ENCODE measurements around the gene ATP1B3. TPM values are rescaled to one million over a fixed set of nuclear protein-coding genes. Genes with fewer than 3 reads are reported as not detected.
A peak's percentile ranks its signal among the peaks of the same experiment; 100 is the strongest.

The ATP1B3 gene
- total RNA-seq (100 to 1,000 TPM; 106 to 204 TPM), polyA plus RNA-seq (ENCODE audit: insufficient read length in 2 of 2) (100 to 1,000 TPM; 185 to 291 TPM)
- long read RNA-seq, donor 1, transcript ATP1B3-201 (7 exons, 1,811 nt), result major isoform, 72 of 95 reads
- long read RNA-seq, donor 1, transcript ATP1B3-204 (8 exons, 1,708 nt), result minor isoform, 7 of 95 reads
- long read RNA-seq, donor 1, partial matches to known transcripts, result 7 of 95 reads
- long read RNA-seq, donor 1, other reads (novel, unspliced or antisense), result 6 of 95 reads
- long read RNA-seq, donor 2, transcript ATP1B3-201 (7 exons, 1,811 nt), result major isoform, 28 of 29 reads
- long read RNA-seq, donor 2, partial matches to known transcripts, result 0 of 29 reads
- long read RNA-seq, donor 2, other reads (novel, unspliced or antisense), result 0 of 29 reads
- long read RNA-seq, donor 3, transcript ATP1B3-201 (7 exons, 1,811 nt), result major isoform, 40 of 55 reads
- long read RNA-seq, donor 3, partial matches to known transcripts, result 11 of 55 reads
- long read RNA-seq, donor 3, other reads (novel, unspliced or antisense), result 0 of 55 reads
- long read RNA-seq, donor 4, transcript ATP1B3-201 (7 exons, 1,811 nt), result major isoform, 23 of 23 reads
- long read RNA-seq, donor 4, partial matches to known transcripts, result 0 of 23 reads
- long read RNA-seq, donor 4, other reads (novel, unspliced or antisense), result 0 of 23 reads

DNA sequence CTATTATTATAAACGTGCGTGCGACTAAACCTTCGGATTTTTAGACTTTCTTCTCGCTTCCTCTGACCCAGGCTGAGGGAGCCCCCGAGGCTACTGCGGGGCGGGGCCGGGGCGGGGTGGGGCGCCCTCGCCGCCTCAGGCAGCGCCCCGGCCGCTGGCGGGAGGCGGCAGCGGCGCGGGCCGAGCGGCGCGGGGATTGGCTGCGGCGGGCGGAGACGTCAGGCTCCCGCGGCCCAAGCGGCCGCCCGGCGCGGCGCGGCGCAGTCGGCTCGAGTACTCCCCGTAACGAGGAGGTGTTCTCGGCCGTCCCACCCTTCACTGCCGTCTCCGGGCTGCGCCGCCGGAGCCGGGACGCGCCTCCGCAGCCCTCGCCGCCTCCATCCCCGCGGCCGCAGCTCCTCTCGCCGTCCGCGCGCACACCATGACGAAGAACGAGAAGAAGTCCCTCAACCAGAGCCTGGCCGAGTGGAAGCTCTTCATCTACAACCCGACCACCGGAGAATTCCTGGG is at the start of gene ATP1B3:
Gene ATP1B3, plus strand, starts transcription at position 263 of the 510 bp plus-strand sequence. Its CDS starts 159 bp downstream, at position 422.
- Histone ChIP-seq H3K27me3 (ENCODE audit: control insufficient read depth, insufficient read depth, low read length) (no peaks in the 10 kb centered on the region), H3K4me3 (ENCODE audit: low read depth, low read length) (peak within 1 kb of the TSS; percentile 86), H3K27ac (ENCODE audit: low read depth, low read length) (peak within 1 kb of the TSS; percentile 98), H3K4me1 (ENCODE audit: control insufficient read depth, insufficient read depth, low read length) (no peaks in the 10 kb centered on the region), H3K9me3 (ENCODE audit: control insufficient read depth, insufficient read depth, low read length) (no peaks in the 10 kb centered on the region), H3K36me3 (ENCODE audit: control insufficient read depth, insufficient read depth, low read length) (no peaks in the 10 kb centered on the region)
- WGBS (ENCODE audit: insufficient coverage), result under 1% methylated on average over 69 of the region's 69 CpGs
- DNase-seq (ENCODE audit: low read depth in 4 of 6, low spot score in 6 of 6), result peak; percentile 50 to 94 (median 73)

DNA sequence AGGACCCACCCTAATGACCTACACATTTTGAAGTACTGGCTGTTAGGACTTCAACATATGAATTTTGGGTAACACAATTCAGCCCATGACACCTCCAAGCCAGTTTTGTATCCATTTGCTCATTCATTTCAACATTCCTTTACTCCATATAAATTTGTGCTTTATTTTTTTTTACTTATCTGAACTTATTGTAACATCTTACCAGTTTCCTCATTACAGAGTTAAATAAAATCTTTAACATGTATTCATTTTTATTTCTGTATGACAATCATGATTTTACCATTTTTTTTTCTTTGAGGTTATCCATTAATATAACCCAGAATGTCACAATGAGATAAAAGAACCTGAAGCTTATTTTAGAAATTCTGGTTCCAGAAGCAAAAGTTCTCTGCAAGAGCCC is 48.0 kb upstream of the ATP1B3 start:
- Histone ChIP-seq H3K27ac (ENCODE audit: low read depth, low read length) (no peak overlapping the region), H3K9me3 (ENCODE audit: control insufficient read depth, insufficient read depth, low read length) (no peaks in the 10 kb centered on the region), H3K4me3 (ENCODE audit: low read depth, low read length) (no peak overlapping the region), H3K27me3 (ENCODE audit: control insufficient read depth, insufficient read depth, low read length) (no peaks in the 10 kb centered on the region), H3K4me1 (ENCODE audit: control insufficient read depth, insufficient read depth, low read length) (no peaks in the 10 kb centered on the region), H3K36me3 (ENCODE audit: control insufficient read depth, insufficient read depth, low read length) (no peaks in the 10 kb centered on the region)
- DNase-seq (ENCODE audit: low read depth in 4 of 6, low spot score in 6 of 6), result no peak

DNA sequence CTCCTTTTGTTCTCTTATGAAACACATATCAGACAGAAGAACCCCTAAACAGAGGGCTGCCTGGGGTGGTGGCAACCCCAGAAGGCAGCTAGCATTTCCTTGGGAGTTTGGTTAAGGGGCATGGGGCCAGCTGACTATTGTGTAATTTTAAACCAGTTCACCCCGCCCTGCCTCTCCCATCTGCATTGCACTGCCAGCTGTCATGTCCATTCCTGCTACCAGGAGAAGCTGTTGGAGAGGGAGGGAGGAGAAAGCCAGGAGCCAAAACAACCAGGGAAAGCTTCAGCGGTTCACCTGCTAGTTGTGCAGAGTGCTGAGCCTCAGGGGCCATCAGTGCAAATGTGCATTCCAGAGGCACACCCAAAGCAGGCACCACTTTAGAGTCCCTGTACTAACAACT is 47.6 kb upstream of the ATP1B3 start:
- Histone ChIP-seq H3K4me3 (ENCODE audit: low read depth, low read length) (no peak overlapping the region), H3K9me3 (ENCODE audit: control insufficient read depth, insufficient read depth, low read length) (no peaks in the 10 kb centered on the region), H3K27ac (ENCODE audit: low read depth, low read length) (no peak overlapping the region), H3K27me3 (ENCODE audit: control insufficient read depth, insufficient read depth, low read length) (no peaks in the 10 kb centered on the region), H3K4me1 (ENCODE audit: control insufficient read depth, insufficient read depth, low read length) (no peaks in the 10 kb centered on the region), H3K36me3 (ENCODE audit: control insufficient read depth, insufficient read depth, low read length) (no peaks in the 10 kb centered on the region)
- WGBS (ENCODE audit: insufficient coverage), result 0% methylated on average over 1 of the region's 2 CpGs
- DNase-seq (ENCODE audit: low read depth in 4 of 6, low spot score in 6 of 6), result peak in 1 of 6 donors; percentile 12

DNA sequence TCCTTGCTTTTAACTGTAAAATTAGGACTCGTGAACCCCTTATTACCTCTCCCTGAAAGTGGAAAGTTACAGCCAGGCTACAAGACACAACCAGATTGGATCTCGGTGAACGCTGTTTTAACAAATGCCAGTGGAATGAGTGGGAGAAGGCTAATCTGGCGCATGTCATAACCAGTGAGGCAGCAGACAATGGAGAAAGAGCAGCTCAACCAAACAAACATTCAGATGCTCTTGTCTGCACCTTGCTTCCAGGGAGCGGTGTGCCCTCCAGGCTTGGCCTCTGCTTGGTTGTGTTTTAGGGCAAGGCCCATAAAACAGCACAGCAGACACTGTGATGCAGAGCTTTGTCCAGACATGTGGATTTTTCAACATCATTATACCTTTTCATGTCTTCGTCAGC is 45.9 kb upstream of the ATP1B3 start:
- Histone ChIP-seq H3K9me3 (ENCODE audit: control insufficient read depth, insufficient read depth, low read length) (no peaks in the 10 kb centered on the region), H3K4me3 (ENCODE audit: low read depth, low read length) (no peak overlapping the region), H3K27ac (ENCODE audit: low read depth, low read length) (no peak overlapping the region), H3K36me3 (ENCODE audit: control insufficient read depth, insufficient read depth, low read length) (no peaks in the 10 kb centered on the region), H3K27me3 (ENCODE audit: control insufficient read depth, insufficient read depth, low read length) (no peaks in the 10 kb centered on the region), H3K4me1 (ENCODE audit: control insufficient read depth, insufficient read depth, low read length) (no peaks in the 10 kb centered on the region)
- DNase-seq (ENCODE audit: low read depth in 4 of 6, low spot score in 6 of 6), result no peak
- 90% methylated on average over 5 of the region's 6 CpGs for WGBS (ENCODE audit: insufficient coverage)

DNA sequence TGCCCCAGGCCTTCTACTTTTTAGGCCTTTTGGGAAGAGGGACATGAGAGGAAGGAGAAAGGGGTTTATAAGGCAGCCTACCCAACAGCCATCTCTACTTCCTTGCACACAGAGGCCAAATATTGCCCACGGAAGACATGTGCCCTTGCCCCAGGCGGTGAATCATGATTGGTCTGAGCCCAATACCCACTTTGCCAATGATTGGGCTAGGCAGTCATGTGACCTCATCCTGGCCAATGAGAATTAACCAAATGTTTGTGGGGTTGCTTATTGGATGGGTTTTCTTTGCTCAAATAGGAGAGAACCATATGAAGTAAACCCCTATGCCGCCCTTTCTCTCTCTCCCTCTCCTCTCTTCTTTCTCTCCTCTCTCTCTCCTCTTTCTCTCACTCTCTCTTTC is 42.2 kb upstream of the ATP1B3 start:
- DNase-seq (ENCODE audit: low read depth in 4 of 6, low spot score in 6 of 6), result no peak
- Histone ChIP-seq H3K36me3 (ENCODE audit: control insufficient read depth, insufficient read depth, low read length) (no peaks in the 10 kb centered on the region), H3K9me3 (ENCODE audit: control insufficient read depth, insufficient read depth, low read length) (no peaks in the 10 kb centered on the region), H3K27ac (ENCODE audit: low read depth, low read length) (no peak overlapping the region), H3K27me3 (ENCODE audit: control insufficient read depth, insufficient read depth, low read length) (no peaks in the 10 kb centered on the region), H3K4me3 (ENCODE audit: low read depth, low read length) (no peak overlapping the region), H3K4me1 (ENCODE audit: control insufficient read depth, insufficient read depth, low read length) (no peaks in the 10 kb centered on the region)
- WGBS (ENCODE audit: insufficient coverage), result 100% methylated on average over 1 of the region's 3 CpGs

DNA sequence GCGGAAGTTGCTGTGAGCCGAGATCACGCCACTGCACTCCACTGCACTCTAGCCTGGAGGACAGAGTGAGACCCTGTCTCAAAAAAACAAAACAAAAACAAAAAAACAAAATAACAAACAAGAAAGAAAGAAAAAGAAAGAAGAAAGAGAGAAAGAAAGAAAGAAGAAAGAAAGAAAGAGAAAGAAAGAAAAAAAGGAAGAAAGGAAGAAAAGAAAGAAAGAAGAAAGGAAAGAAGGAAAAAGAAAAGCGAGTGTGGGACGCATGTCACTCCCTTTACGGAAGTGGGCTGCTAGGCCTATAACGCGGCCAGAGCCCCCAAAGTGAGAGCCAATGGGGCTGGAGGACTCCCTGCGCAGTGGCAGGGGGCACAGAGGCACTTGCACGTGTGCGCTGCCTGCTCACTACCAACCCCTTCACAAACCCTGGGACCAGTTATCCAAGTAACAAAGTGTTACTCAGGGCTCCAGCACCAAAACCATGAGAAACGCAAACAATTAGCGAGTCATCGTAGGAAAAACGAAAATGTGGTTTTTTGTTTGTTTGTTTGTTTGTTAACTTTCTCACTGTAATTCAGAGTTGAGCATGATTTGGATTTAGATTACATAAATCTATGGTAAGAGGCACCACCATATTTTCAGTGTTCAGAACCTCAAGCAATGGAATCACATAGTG is 40.8 kb upstream of the ATP1B3 start:
- no peak overlapping the region for H3K4me3 ChIP-seq (ENCODE audit: low read depth, low read length)
- no peak overlapping the region for H3K27ac ChIP-seq (ENCODE audit: low read depth, low read length)
- no peaks in the 10 kb centered on the region for H3K27me3 ChIP-seq (ENCODE audit: control insufficient read depth, insufficient read depth, low read length)
- H3K9me3 ChIP-seq (ENCODE audit: control insufficient read depth, insufficient read depth, low read length), result no peaks in the 10 kb centered on the region
- DNase-seq (ENCODE audit: low read depth in 4 of 6, low spot score in 6 of 6), result no peak
- WGBS (ENCODE audit: insufficient coverage), result 91% methylated on average over 9 of the region's 15 CpGs
- H3K4me1 ChIP-seq (ENCODE audit: control insufficient read depth, insufficient read depth, low read length), result no peaks in the 10 kb centered on the region
- H3K36me3 ChIP-seq (ENCODE audit: control insufficient read depth, insufficient read depth, low read length), result no peaks in the 10 kb centered on the region

DNA sequence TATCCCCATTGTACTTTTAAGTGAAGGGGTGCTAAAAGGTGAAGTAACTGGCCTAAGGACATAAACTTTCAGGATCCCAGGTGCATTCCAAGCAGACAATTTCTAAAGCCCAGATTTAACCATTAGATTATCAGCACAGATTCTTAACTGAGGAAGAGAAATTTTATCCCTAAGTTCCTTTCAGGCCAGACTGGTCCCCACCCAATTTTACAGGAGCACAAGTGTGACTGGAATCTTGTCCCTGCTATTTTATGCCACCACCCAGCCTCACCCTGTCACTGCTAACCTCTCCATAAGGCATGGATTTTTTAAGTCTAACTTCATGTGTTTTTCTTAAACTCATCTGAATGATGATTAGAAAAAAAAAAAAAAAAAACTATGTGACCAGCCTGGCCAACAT is 37.1 kb upstream of the ATP1B3 start:
- Histone ChIP-seq H3K4me1 (ENCODE audit: control insufficient read depth, insufficient read depth, low read length) (no peaks in the 10 kb centered on the region), H3K4me3 (ENCODE audit: low read depth, low read length) (no peak overlapping the region), H3K36me3 (ENCODE audit: control insufficient read depth, insufficient read depth, low read length) (no peaks in the 10 kb centered on the region), H3K9me3 (ENCODE audit: control insufficient read depth, insufficient read depth, low read length) (no peaks in the 10 kb centered on the region), H3K27ac (ENCODE audit: low read depth, low read length) (no peak overlapping the region), H3K27me3 (ENCODE audit: control insufficient read depth, insufficient read depth, low read length) (no peaks in the 10 kb centered on the region)
- DNase-seq (ENCODE audit: low read depth in 4 of 6, low spot score in 6 of 6), result no peak

DNA sequence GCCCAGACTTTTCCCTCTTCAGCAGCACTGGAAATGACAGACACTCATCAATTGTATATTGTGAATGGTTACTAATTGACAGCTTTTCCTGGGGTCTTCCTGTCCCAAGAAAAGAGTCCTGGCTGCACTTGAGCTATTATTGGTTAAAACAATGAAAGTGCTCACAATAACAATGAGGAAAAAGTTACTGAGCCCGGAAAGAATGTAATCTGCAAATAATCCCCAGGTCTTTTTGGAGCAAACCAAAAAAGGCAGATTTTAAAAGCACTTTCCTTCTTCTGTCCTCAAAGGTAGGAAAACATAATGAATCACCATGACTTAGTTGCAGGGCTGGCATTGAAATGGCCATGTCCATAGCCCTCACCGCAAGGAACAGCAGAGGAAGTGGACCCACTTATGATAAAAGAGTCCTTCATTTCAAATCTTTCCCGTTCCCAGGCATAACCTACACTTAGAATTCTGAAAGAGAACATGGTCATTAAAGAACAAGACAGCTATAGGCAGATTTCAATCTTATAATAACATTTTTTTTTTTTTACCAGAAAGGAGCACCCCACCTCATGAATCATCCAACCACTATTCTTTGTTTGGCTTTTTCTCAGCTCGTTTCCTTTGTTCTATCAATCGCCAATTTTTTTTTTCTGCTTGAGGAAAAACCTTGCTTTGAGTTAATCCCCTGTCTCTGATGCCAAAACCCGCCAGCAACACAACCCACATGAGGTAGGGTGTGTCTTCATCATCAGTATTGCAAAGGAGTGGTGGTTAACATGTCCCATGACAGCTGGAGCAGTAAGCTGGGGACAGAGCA is 35.5 kb upstream of the ATP1B3 start:
- Histone ChIP-seq H3K4me3 (ENCODE audit: low read depth, low read length) (no peak overlapping the region), H3K27me3 (ENCODE audit: control insufficient read depth, insufficient read depth, low read length) (no peaks in the 10 kb centered on the region), H3K4me1 (ENCODE audit: control insufficient read depth, insufficient read depth, low read length) (no peaks in the 10 kb centered on the region), H3K9me3 (ENCODE audit: control insufficient read depth, insufficient read depth, low read length) (no peaks in the 10 kb centered on the region), H3K36me3 (ENCODE audit: control insufficient read depth, insufficient read depth, low read length) (no peaks in the 10 kb centered on the region), H3K27ac (ENCODE audit: low read depth, low read length) (no peak overlapping the region)
- 69% methylated on average over 2 of the region's 6 CpGs for WGBS (ENCODE audit: insufficient coverage)
- DNase-seq (ENCODE audit: low read depth in 4 of 6, low spot score in 6 of 6), result no peak

DNA sequence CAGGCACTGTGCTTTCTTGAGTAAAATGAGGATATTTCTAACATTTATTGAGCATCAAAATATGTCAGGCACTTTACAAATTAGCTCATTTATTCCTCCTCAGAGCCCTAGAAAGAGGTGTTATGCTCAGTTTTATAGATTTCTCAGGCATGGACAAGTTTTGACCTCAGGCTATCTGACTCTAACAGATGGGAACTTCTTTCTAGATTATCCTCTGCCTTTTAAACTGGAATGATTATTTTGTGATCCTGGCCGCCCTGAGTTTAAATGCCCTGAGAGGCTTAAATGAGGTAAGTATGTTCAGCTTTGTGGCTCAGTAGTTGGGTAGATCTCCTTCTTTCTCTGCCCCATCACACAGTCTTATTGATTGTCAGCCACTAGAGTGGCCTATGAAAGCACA is 32.3 kb upstream of the ATP1B3 start:
- H3K9me3 ChIP-seq (ENCODE audit: control insufficient read depth, insufficient read depth, low read length), result no peaks in the 10 kb centered on the region
- no peaks in the 10 kb centered on the region for H3K4me1 ChIP-seq (ENCODE audit: control insufficient read depth, insufficient read depth, low read length)
- DNase-seq (ENCODE audit: low read depth in 4 of 6, low spot score in 6 of 6), result no peak
- WGBS (ENCODE audit: insufficient coverage), result no CpG with 5 or more reads among the region's 1 CpG
- no peaks in the 10 kb centered on the region for H3K36me3 ChIP-seq (ENCODE audit: control insufficient read depth, insufficient read depth, low read length)
- no peak overlapping the region for H3K4me3 ChIP-seq (ENCODE audit: low read depth, low read length)
- H3K27me3 ChIP-seq (ENCODE audit: control insufficient read depth, insufficient read depth, low read length), result no peaks in the 10 kb centered on the region
- no peak overlapping the region for H3K27ac ChIP-seq (ENCODE audit: low read depth, low read length)

Data from spinal cord (tissue), 10 donors.